ENCODE results near the gene FHIT.

The FHIT gene

DNA sequence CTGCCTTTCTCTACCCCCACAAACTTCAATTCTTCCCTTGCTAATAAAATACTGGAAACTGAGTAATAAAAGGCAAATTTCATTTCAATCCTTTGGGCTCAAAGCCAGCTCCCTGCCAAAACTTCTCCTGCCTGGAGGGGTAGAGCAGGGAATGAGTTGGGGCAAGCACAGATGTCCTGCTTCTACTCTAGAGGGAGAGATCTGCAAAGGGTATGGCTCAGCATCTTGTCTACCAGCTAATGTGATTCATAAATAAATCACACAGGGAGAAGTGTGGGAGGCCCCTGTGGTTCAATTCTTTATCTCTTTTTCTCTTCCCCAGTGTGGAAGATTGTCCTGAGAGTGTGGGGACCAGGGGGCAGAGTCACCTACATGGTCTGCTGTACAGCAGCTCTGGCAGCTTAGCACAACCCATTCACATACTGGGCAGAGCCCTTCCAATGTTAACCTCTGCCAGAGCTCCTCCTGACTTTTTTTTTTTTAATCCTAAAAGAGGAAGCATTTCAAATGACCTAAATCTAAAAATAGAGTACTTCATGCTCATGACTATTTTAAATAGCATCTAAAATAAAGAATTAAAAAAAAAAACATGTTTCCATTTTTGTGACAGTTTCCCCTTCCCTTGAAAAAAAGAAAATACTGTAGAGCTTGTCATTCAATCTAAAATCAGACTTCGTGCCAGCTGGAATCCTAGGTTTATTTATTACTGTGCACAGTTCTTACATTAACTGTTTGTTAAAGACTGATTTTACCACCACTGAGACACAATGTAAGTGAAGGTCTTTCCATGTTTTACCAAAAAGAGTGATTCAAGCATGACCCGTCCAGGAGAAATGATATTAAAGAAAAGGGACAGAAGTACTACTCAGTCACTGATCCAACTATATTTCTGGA lies 1117.7 kb downstream of the FHIT start:
- no peak for DNase-seq

- no peak for DNase-seq
Measured at GRCh38 chr3:60131618-60132017, 1119.6 kb downstream of the FHIT start.

- no peak for DNase-seq
Measured at GRCh38 chr3:60126511-60127304, 1124.5 kb downstream of the FHIT start.

DNA sequence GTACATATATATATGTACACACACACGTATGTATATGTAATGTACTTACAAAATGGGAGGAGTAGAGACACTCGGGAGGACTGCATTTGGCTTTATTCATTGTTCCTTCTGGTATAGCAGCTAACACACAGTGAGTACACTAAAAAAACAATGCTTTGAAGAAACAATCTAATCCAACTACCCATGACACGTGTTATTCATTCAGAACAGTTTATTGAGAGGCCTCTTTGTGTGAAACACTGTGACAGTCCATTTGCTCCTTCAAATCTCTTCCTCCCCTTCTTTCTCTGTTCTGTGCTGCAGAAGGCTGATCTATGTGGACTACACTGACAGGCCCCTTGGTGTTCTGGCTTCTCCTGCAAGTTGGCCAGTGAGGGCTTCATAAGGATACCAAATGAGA lies 1125.6 kb downstream of the FHIT start:
- DNase-seq: no peak

DNA sequence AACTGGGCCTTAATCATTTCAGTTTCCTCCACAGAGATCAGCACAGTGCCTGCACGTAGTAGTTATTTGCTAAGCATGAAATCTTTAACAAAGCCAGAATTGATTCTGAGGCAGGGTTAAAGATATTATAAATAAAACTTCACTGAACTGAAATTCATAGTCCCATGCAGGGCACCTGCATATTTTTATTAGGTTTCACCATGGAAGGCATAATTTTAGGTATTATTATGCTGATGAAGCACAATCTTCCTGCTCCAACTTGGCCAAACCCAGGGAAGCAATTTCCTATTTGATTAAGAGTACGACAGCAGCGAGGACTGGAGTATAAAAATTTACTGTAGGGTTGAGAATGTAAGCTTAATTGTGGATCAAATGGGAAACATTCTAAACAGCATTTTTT lies 1131.0 kb downstream of the FHIT start:
- DNase-seq: no peak

DNA sequence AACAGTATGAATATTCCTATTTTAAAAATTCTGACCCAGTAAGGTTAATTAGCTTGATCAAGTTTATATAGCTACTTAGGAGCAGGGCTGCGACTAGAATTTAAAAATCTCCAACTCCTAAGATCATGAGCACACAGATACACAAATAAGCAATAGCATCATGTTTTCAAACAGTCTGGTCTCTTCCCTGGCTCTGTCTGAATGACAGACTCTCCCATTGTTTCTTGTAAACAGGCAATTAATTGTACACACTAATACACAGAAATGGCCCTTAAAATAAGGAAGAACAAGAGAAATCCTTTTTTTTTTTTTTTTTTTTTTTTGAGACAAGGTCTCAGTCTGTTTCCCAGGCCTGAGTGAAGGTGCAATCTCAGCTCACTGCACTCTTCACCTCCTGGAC lies 1137.1 kb downstream of the FHIT start:
- no peak for DNase-seq

DNA sequence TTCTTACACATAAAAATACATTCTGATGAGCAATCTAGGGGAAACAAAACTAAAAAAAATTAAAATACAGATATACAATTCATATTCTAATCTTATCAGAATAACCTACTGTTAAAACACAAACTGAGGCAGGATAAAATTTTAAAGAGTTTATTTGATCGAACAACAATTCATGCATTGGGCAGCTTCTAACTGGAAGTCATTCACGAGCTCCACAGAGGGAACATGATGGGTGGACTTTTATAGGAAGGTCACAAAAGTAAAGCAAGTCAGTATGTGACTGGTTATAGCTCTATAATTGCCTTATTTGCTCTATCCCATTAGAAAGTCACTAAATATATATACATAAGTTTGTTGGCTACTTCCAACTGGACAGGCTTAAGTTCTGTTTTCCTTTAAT lies 1144.0 kb downstream of the FHIT start:
- DNase-seq: no peak

DNA sequence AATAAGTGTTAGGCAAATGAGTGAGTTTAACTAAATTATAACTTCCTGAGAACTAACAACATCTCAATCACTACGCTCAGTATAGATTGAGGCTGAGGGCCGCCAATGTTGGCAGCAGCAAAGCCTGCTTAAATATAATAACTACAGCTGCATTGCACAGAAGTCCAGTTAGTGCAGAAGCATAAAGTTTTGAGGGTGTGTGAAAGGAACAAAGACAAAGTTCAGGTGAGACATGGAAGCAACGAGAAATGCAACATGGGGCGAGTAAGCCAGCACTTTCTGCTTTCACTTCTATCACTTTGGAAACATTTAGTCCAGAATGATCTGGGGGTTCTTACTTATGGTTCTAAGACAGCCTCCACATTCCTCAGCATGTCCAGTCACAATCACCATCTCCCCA lies 1149.1 kb downstream of the FHIT start:
- DNase-seq: no peak

GRCh38 chr3:60101621-60102020 lies 1149.6 kb downstream of the FHIT start:
- DNase-seq: no peak

DNA sequence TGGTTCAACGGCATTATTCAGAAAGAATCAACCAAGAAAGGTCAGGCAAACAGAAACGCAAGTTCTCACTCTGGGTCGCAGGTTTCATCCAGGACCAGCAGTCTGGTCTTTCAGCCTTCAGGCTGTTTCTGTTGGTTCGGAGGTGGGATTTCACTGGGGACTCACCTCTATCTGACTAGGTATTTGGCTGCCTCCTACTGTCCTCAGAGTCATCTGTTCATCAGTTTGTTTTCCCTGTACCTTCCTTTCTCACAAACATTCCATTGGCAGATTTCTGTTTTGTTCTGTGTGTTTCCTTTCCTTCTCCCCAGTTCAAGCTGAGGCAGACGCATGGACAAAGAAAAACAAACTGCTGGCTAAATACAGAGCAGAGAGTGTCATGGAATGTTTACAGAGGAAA lies 1154.8 kb downstream of the FHIT start:
- no peak for DNase-seq

DNA sequence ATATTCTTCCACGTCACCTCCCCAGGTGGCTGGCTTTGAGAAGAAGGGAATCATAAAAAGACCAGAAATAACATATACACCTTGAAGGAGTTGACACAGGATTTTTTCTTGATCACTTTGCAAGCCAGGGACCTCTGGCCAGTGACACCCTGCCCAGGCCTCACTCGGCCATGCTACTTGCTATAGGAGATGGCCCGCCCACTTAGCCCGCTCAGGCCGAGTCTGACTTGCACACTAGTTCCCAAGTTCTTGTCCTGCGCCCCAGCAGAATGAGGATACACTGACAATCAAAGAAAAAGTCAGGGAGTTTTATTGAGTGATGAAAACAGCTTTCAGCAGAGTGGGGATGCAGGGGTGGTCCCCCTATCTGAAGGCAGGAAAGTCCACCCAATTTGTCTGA lies 1155.3 kb downstream of the FHIT start:
- DNase-seq: no peak

- DNase-seq: no peak
Measured at GRCh38 chr3:60095516-60095915, 1155.7 kb downstream of the FHIT start.

GRCh38 chr3:60094392-60094947 lies 1156.8 kb downstream of the FHIT start:
- DNase-seq: no peak

- DNase-seq: no peak
Measured at GRCh38 chr3:60090548-60090947, 1160.7 kb downstream of the FHIT start.

DNA sequence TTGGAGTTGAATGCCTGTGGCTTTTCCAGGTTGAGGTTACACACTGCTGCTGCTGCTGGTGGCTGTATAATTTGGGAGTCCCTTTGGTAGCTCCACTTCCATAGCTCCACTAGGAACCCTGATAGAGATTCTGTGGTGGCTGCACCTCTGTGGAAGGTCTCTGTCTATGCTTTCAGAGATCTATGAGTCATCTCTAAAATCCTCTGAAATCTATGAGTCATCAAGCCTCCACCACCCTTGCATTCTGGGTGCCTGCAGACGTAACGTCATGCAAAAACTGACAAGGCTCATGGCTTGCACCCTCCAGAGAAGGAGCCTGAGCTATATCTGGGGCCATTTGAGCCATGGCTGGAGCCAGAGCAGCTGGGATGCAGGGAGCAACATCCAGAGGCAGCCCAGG lies 1164.4 kb downstream of the FHIT start:
- no peak for DNase-seq

GRCh38 chr3:60085649-60086048 lies 1165.6 kb downstream of the FHIT start:
- no peak for DNase-seq

DNA sequence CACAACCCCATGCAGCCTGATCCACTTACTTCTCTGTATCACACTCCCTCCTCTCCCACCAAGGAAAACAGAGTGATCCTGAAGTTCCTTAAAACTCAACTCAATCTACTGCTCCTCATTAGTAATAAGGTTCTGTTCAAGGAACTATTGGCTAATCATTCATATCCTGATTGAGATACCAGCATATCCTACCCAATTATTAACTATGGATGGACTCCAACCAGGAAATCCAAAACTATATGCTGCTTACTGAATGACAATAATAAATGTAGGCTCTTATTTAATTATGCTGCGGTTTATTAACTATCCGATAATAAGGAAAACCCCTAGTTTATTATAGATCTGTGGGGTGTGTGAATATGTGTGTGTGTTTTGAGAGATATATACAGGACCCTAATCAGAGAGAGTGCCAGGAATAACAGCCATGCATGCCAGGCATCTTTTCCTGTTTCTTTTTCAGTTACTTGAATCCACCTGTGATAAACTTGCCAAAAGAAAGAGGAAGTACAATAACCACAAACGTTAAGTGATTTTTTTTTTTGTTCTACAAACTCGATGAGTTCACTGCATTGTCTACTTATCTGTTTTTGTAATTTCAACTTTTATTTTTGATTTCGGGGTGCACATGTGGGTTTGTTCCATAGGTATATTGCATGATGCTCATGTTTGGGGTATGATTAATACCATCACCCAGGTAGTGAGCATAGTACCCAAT lies 1169.7 kb downstream of the FHIT start:
- no peak for DNase-seq

DNA sequence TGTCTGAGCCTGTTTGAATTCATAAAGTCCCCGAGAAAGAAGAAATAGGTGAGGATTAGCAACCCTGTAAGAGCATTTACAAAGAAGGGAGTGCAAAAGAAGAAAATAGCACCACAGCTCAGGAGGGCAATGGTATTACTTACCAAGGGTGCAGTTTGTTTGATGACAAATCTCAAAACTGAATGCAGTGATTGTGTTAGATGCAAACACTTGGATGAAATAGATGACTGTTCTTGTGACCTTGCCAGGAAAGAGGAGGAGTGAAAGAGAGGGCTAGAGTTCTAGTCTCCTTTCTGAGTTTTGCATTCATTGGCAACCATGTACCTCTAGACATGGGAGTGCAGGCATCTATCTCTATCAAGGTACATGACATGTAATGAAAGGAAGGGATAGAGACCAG lies 1170.6 kb downstream of the FHIT start:
- no peak for DNase-seq

DNA sequence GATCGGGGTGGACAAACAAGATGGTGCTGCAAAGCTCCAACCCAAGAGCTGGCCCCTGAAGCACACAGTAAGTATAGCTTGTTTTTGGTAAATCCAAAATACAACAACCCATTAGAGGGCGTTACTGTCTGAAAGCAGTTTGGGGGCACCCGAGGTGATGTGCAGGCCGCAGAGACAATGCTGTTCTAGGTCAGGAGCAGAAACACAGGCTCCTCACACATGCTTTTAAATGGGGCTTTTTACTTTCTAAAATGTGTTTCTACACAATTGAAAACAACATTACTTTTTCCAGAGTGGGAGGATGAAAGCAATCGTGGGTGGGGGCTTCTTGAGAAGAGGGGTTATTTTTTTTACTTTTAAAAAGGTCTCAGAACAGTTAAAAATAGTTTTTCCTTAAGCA lies 1172.2 kb downstream of the FHIT start:
- no peak for DNase-seq

DNA sequence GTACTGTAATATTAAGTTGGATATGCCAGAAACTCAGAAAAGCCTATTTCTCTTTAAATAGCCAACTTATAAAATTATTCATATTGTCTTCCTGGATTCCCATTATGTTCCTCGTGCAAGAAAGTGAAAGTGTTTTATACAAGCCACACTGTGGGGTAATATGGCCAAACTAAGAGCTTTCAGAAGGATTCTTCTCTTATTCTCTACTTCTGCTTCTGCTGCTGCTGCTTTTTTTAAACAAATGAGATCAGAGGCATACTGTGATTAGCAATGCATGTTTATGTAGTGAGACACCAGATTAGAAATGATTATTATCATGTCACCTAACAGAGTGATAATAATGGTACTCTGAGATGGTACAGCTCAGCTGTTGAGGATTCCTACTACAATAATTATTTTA lies 1174.9 kb downstream of the FHIT start:
- no peak for DNase-seq

GRCh38 chr3:60073942-60074341 lies 1177.3 kb downstream of the FHIT start:
- no peak for DNase-seq

- DNase-seq: no peak
Measured at GRCh38 chr3:60073228-60073627, 1178.0 kb downstream of the FHIT start.

- no peak for DNase-seq
Measured at GRCh38 chr3:60070366-60070765, 1180.9 kb downstream of the FHIT start.

Measured in NCI-H1694 (cell line).